ENCODE data around the gene TMEM129. TPM values are rescaled to one million over a fixed set of nuclear protein-coding genes. Genes with fewer than 3 reads are reported as not detected.

Gene TMEM129
- total and polyA plus RNA-seq, 10 of the 15 experiments (the other 5 are each of a cell fraction or from before 2014, with no cell fraction given) = 0.19 to 24.9 (median 13.2) TPM

DNA sequence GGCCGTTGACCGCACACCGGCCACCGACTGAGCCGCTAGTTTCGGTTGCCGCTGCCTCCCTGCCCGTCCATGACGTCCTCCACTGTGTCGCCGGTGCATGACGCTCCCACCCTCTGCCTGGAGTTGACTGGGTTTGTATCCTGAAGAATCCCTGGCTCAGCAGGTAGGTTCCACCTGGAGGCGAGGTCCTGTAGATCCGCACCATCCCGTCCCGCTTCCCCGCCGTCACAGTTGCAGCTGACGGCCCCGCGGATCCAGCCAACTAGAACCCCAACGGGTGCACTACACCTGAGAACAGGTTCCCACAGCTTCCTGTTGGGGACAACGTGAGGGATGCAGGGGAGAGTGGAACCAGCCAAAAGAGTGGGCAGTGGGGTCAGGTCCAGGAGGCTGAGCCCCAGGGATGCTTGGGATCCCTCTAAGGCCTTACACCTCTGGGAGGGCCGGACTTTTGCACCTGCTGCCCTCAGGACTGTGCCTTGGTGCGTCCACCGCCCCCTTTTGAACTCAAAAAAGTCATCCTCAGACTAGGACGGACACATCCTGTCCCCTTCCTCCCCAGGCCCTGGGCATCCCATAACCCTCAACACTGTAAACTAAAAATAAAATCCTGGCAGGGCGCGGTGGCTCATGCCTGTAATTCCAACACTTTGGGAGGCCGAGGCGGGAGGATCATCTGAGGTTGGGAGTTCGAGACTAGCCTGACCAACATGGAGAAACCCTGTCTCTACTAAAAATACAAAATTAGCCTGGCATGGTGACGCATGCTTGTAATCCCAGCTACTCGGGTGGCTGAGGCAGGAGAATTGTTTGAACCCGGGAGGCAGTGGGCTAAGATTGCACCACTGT, 7.9 kb downstream of the TMEM129 start (continued):
- no peak for TF ChIP-seq MXI1 (IDR thresholded peaks at IDR 0.05; ENCODE audit: low read depth, low read length)
- no peak; the same call in 1 of the 2 replicates for TF ChIP-seq RFX5 (IDR thresholded peaks at IDR 0.05; ENCODE audit: low read depth, low read length)
- TF ChIP-seq IKZF1 (conservative IDR thresholded peaks at IDR 0.05) = peak; percentile 24; the same call in 1 of the 2 replicates
- TF ChIP-seq USF1 (IDR thresholded peaks at IDR 0.05; ENCODE audit: borderline replicate concordance, extremely low read length, insufficient read depth, low read depth, low read length) = no peak
- no peak for TF ChIP-seq POU2F2 (IDR thresholded peaks at IDR 0.05; ENCODE audit: borderline replicate concordance, low read depth, low read length)
- TF ChIP-seq STAT3 (IDR thresholded peaks at IDR 0.05; ENCODE audit: low read depth, low read length) = no peak
- TF ChIP-seq, protein P1, sequence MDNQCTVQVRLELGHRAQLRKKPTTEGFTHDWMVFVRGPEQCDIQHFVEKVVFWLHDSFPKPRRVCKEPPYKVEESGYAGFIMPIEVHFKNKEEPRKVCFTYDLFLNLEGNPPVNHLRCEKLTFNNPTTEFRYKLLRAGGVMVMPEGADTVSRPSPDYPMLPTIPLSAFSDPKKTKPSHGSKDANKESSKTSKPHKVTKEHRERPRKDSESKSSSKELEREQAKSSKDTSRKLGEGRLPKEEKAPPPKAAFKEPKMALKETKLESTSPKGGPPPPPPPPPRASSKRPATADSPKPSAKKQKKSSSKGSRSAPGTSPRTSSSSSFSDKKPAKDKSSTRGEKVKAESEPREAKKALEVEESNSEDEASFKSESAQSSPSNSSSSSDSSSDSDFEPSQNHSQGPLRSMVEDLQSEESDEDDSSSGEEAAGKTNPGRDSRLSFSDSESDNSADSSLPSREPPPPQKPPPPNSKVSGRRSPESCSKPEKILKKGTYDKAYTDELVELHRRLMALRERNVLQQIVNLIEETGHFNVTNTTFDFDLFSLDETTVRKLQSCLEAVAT (IDR thresholded peaks at IDR 0.05) = peak; percentile 50; the same call in 1 of the 2 replicates
- TF ChIP-seq, protein P2, sequence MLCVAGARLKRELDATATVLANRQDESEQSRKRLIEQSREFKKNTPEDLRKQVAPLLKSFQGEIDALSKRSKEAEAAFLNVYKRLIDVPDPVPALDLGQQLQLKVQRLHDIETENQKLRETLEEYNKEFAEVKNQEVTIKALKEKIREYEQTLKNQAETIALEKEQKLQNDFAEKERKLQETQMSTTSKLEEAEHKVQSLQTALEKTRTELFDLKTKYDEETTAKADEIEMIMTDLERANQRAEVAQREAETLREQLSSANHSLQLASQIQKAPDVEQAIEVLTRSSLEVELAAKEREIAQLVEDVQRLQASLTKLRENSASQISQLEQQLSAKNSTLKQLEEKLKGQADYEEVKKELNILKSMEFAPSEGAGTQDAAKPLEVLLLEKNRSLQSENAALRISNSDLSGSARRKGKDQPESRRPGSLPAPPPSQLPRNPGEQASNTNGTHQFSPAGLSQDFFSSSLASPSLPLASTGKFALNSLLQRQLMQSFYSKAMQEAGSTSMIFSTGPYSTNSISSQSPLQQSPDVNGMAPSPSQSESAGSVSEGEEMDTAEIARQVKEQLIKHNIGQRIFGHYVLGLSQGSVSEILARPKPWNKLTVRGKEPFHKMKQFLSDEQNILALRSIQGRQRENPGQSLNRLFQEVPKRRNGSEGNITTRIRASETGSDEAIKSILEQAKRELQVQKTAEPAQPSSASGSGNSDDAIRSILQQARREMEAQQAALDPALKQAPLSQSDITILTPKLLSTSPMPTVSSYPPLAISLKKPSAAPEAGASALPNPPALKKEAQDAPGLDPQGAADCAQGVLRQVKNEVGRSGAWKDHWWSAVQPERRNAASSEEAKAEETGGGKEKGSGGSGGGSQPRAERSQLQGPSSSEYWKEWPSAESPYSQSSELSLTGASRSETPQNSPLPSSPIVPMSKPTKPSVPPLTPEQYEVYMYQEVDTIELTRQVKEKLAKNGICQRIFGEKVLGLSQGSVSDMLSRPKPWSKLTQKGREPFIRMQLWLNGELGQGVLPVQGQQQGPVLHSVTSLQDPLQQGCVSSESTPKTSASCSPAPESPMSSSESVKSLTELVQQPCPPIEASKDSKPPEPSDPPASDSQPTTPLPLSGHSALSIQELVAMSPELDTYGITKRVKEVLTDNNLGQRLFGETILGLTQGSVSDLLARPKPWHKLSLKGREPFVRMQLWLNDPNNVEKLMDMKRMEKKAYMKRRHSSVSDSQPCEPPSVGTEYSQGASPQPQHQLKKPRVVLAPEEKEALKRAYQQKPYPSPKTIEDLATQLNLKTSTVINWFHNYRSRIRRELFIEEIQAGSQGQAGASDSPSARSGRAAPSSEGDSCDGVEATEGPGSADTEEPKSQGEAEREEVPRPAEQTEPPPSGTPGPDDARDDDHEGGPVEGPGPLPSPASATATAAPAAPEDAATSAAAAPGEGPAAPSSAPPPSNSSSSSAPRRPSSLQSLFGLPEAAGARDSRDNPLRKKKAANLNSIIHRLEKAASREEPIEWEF (IDR thresholded peaks at IDR 0.05; ENCODE audit: insufficient replicate concordance, low read depth, low read length) = no peak
- TF ChIP-seq MYC (IDR thresholded peaks at IDR 0.05; ENCODE audit: insufficient read depth, insufficient read length, insufficient replicate concordance, low read length, severe bottlenecking) = no peak
- no peak for TF ChIP-seq BMI1 (IDR thresholded peaks at IDR 0.05; ENCODE audit: borderline replicate concordance)
- no peak for TF ChIP-seq ATF2 (IDR thresholded peaks at IDR 0.05; ENCODE audit: low read length)
- no peak for TF ChIP-seq RELA (IDR thresholded peaks at IDR 0.05; ENCODE audit: borderline replicate concordance, partially characterized antibody)
- TF ChIP-seq FOXK2 (IDR thresholded peaks at IDR 0.05) = no peak
- no peak for TF ChIP-seq KDM1A (IDR thresholded peaks at IDR 0.05; ENCODE audit: borderline replicate concordance)
- TF ChIP-seq WRNIP1 (IDR thresholded peaks at IDR 0.05; ENCODE audit: borderline replicate concordance, low read depth, low read length) = no peak
- TF ChIP-seq HDAC2 (IDR thresholded peaks at IDR 0.05) = no peak
- no peak for TF ChIP-seq KAT2A (conservative IDR thresholded peaks at IDR 0.05; ENCODE audit: control insufficient read depth, low read depth, low read length)
- TF ChIP-seq TAF1 (IDR thresholded peaks at IDR 0.05; ENCODE audit: borderline replicate concordance, low read depth, low read length) = no peak
- TF ChIP-seq POLR2AphosphoS2 (IDR thresholded peaks at IDR 0.05; ENCODE audit: low read depth, low read length) = no peak
- TF ChIP-seq KLF5 (IDR thresholded peaks at IDR 0.05; ENCODE audit: partially characterized antibody) = no peak
- 0 out of 2 replicates have a peak, but pooled peaks have one; percentile 17 for TF ChIP-seq POLR2AphosphoS5 (IDR thresholded peaks at IDR 0.05; ENCODE audit: low read length)
- no peak for TF ChIP-seq NBN (IDR thresholded peaks at IDR 0.05)

Measured in GM12878 (cell line).